ENCODE results near the gene CYYR1.

CYYR1 gene

DNA sequence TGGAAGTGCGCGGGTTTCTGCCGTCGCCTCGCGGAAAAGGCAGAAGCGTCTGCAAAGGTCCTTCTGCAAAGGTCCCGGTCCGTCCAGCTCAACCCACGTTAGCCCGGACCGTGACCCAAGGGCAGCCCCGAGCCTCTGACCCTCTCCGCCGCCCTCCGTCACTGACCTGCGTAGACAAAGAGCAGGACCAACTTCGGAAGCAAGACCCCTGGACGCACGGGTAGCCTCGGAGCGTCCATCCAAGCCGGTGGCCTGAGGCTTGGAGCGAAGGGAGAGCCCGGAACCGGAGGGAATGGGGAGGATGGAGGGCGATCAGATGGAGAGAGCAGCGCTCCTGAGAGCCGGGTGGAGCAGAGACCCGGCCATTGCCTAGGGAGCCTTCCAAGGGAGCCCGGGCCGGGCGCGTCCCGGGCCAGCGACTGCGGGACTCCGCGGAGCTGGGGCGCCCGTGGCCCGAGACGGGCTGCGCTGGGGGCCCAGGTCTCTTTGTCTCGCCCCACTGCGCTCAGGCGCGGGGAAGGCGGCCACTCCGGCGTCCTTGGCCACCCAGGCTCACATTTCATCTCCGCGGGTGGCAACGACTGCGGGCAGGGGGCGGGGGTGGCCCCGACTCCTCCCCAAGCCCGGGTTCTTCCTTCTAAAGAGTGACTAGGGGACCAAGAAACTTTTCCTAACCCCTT, at the start of gene CYYR1:
CYYR1 (minus strand) TSS at position 585 of the 680 bp plus-strand sequence; CDS start at position 239, 346 bp downstream.
- no peak for DNase-seq (ENCODE audit: low read depth in 2 of 2)

DNA sequence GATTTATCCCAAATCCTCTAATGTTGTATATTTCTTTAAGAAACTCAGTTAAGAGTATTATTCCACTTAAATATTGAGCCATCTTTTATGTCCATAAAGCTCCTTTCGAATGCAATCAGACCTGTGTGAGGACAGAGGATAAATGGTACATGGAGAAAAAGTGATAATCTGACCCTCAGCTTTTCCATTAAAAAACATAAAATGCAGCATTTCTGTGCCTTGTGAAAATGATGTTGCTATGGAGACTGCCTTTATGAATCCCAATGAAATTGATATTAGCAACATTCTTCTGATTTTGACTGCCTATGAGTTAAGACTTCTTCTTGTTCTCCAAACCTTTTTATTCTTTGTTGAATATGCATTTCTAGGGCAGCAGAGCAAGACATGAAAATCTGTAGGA, 44.1 kb upstream of the CYYR1 start:
- no peak for DNase-seq (ENCODE audit: low read depth in 2 of 2)

- DNase-seq (ENCODE audit: low read depth in 2 of 2) = no peak
Observed at GRCh38 chr21:26614251-26614650, 41.2 kb upstream of the CYYR1 start.

- DNase-seq (ENCODE audit: low read depth in 2 of 2) = no peak
Observed at GRCh38 chr21:26599261-26599660, 26.2 kb upstream of the CYYR1 start.

- DNase-seq (ENCODE audit: low read depth in 2 of 2) = no peak
Observed at GRCh38 chr21:26597981-26598380, 24.9 kb upstream of the CYYR1 start.

GRCh38 chr21:26597031-26597430, 23.9 kb upstream of the CYYR1 start:
- no peak for DNase-seq (ENCODE audit: low read depth in 2 of 2)

DNA sequence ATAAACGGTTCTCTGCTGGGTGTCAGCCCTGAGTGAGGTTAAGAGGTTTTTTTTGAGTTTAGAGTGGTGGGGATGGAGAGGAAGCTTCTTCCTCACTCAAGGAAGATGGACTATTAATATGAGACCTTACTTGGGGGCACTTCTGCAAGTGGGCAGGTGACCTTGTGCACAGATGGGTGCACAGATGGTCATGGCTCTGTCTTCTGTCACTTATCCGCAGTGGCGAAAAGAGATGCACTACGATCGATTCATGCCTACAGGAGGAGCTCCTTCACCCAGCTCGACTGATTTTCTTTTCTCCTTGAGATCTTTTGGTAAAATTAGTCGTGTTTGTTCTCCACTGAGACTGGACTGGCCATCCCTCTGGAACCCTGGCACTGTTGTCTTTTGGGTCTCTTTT, 22.9 kb upstream of the CYYR1 start:
- DNase-seq (ENCODE audit: low read depth in 2 of 2) = no peak

- no peak for DNase-seq (ENCODE audit: low read depth in 2 of 2)
Observed at GRCh38 chr21:26593800-26594199, 20.7 kb upstream of the CYYR1 start.

DNA sequence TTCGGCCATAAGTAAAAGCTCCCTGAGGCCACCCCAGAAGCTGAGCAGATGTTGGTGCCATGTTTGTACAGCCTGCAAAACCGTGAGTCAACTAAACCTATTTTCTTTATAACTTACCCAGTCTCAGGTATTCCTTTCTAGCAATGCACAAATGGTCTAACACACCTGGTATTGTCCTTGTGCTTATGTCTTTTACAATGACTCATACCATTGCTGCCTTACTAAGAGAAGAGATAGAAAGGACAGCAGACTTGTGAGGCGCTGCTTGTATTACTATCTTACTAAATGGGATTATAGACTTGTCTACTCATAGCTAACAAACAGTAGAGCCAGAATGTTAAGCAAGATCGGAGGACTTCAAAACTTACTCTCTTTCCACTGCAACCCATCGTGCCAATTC, 18.5 kb upstream of the CYYR1 start:
- DNase-seq (ENCODE audit: low read depth in 2 of 2) = no peak

DNA sequence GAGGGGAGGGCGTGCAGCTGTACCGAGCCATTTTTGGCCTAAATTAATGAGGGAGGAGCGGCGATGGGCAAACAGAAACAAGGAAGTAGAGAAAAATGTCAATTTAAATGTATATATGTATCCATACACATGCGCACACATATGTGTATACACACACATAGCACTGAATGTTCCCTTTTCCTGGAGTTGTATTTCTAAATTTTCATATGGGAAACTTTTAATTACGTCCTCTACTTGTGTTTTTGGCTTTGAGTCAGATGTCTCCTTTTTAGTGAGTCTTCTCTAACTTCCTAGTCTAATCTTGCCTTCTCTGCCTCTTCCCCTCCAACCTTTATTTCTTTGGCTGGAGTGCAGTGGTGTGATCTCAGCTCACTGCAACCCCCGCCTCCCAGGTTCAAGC, 15.4 kb upstream of the CYYR1 start:
- DNase-seq (ENCODE audit: low read depth in 2 of 2) = no peak

- no peak for DNase-seq (ENCODE audit: low read depth in 2 of 2)
Observed at GRCh38 chr21:26587736-26588201, 14.7 kb upstream of the CYYR1 start.

- DNase-seq (ENCODE audit: low read depth in 2 of 2) = no peak
Observed at GRCh38 chr21:26583769-26584168, 10.7 kb upstream of the CYYR1 start.

DNA sequence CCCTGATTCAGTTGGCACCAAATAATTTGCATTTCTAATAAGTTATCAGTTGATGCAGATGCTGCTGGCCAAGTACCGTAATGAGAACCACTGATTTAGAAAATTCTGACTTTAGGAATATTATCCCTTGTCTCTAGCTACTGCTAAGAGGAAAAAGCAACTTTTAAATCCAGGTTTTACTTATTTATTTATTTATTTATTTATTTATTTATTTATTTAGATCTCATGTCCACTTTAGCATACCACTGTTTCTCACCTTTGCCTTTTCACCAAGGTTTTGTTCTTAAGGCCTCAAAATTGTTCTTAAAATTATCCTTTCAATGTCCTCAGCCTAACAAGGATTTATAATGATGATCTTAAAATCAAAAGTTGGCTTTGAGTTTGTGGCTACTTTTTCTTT, 8.7 kb upstream of the CYYR1 start:
- DNase-seq (ENCODE audit: low read depth in 2 of 2) = no peak

GRCh38 chr21:26572076-26572701, 897 bp downstream of the CYYR1 start:
- DNase-seq (ENCODE audit: low read depth in 2 of 2) = no peak

DNA sequence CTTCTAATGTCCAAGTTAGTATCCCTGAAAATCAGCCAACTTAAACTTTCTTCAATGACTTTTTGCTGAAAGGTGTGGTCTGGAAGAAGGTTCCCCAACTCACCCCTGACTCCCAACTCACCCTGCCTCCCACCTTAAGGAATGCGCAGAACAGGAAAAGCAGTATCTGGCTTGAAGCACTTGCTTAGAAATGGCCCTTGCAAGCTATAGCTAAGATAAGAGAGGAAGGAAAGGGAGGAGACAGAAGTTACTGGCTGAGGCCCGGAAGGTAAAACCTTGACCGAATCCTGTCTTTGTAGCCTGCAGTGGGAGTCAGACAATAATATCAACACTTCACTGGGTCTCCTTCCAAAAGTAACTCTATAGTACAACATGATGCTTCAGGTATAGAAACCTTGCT, 2.9 kb downstream of the CYYR1 start:
- no peak for DNase-seq (ENCODE audit: low read depth in 2 of 2)

DNA sequence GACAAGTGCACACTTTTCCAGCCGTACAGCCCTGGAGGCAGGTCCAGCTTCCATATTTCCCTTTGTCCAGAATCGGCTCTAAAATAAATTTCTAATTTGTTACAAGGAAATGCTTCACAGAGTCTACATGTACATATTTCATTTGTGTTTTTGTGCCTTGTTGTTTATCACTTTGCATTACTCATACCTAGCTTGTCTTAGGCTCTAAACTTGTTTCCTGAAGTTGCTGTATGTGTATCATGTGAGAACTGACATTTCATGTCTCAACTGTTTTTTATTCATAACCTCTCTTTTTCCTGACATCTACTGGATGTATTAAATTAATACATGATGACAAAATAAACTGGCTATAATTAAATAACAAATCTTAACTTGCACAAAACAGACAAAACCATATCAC, 7.5 kb downstream of the CYYR1 start:
- DNase-seq (ENCODE audit: low read depth in 2 of 2) = no peak

DNA sequence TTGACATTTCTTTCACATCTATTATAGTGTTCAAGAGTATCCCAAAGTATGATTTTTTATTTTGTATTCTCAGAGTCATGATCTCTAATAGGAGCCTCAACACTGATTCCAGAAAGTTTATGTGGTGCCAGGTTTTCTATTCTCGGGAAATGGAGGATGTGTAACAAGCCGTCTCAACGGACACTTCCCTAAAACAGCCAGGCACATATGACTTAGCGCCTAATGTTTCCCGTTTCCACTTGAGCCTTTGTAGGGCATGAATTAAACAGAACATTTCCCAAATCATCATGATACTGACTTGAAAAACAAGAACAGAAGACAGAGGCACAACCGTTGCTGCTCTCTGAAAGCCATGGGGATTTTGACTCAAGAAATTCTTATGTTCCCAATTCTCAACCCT, 8.0 kb downstream of the CYYR1 start:
- DNase-seq (ENCODE audit: low read depth in 2 of 2) = no peak

DNA sequence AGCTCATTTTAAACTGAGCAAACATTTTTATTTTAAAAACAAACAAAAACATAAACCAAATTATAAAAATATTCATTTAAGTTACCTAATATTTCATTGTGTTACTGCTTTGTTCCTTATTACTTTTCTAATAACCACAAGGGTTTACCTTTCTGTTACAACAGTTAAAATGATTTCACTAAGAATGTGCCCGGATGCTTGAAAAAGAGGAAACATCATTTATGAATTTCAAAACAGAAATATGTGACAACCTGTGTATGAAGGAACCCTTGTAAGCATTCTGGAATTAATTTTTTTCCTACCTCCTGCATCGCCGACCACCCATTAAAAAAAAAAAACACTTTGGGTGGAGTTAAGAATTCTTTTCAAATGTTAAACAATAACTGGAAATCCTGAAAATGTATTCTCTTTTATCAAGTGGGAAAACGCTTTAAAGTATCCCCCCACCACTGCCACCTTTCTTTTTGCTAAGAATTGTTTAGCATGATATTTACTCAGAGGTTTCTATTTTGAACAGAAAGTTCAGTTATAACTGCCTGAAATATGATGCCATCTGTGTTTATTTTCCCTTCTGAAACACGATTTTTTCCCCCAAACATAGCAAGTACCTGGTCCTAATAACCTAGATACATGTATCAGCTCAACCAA, 9.1 kb downstream of the CYYR1 start:
- no peak for DNase-seq (ENCODE audit: low read depth in 2 of 2)

GRCh38 chr21:26560612-26561011, 12.5 kb downstream of the CYYR1 start:
- no peak for DNase-seq (ENCODE audit: low read depth in 2 of 2)

- DNase-seq (ENCODE audit: low read depth in 2 of 2) = no peak
Observed at GRCh38 chr21:26559099-26559498, 14.0 kb downstream of the CYYR1 start.

GRCh38 chr21:26557106-26557505, 16.0 kb downstream of the CYYR1 start:
- DNase-seq (ENCODE audit: low read depth in 2 of 2) = no peak

GRCh38 chr21:26555540-26556146, 17.4 kb downstream of the CYYR1 start:
- no peak for DNase-seq (ENCODE audit: low read depth in 2 of 2)

- DNase-seq (ENCODE audit: low read depth in 2 of 2) = no peak
Observed at GRCh38 chr21:26554365-26554764, 18.7 kb downstream of the CYYR1 start.
